KMS-11 (cell line): ENCODE measurements around the gene CCND2.

ENCODE experiments used
- H2AFZ ChIP-seq: fragments of 200-600 bp; sonication (generic); 2 replicates; pipeline ENCODE4 v1.6.1; 2016; ENCODE audit warnings: antibody characterized with exemption, mixed run types, low read depth
- H3K27ac ChIP-seq: fragments of 200-600 bp; sonication (generic); 2 replicates; pipeline ENCODE4 v1.6.1; 2016; ENCODE audit warnings: mild to moderate bottlenecking, mixed run types
- H3K27me3 ChIP-seq: fragments of 200-600 bp; sonication (generic); 2 replicates; pipeline ENCODE4 v1.6.1; 2017; ENCODE audit warnings: mild to moderate bottlenecking, low read depth, mixed run types, moderate library complexity; ENCODE audit not compliant: insufficient read depth
- H3K36me3 ChIP-seq: fragments of 200-600 bp; sonication (generic); 2 replicates; pipeline ENCODE4 v1.6.1; 2017; ENCODE audit warnings: mild to moderate bottlenecking, mixed run types; ENCODE audit not compliant: insufficient read depth
- H3K4me1 ChIP-seq: fragments of 200-600 bp; sonication (generic); 2 replicates; pipeline ENCODE4 v1.6.1; 2016; ENCODE audit warnings: mild to moderate bottlenecking, low read depth, mixed run types; ENCODE audit not compliant: poor library complexity, severe bottlenecking
- H3K4me2 ChIP-seq: fragments of 200-600 bp; sonication (generic); 2 replicates; pipeline ENCODE4 v1.7.0; 2016; ENCODE audit warnings: mild to moderate bottlenecking, mixed run types
- H3K4me3 ChIP-seq: fragments of 200-600 bp; sonication (generic); IDR thresholded peaks from 2 replicates; pipeline ENCODE4 v1.6.1; 2017; ENCODE audit warnings: low read depth, low read length, mixed read lengths; ENCODE audit not compliant: insufficient read depth
- H3K79me2 ChIP-seq: fragments of 200-600 bp; sonication (generic); 2 replicates; pipeline ENCODE4 v1.6.1; 2016; ENCODE audit warnings: low read depth, mixed run types; ENCODE audit not compliant: insufficient read depth
- H3K9ac ChIP-seq: fragments of 200-600 bp; sonication (generic); 2 replicates; pipeline ENCODE4 v1.6.1; 2016; ENCODE audit warnings: mild to moderate bottlenecking, mixed run types
- H4K20me1 ChIP-seq: fragments of 200-600 bp; sonication (generic); 2 replicates; pipeline ENCODE4 v1.6.1; 2016; ENCODE audit warnings: mild to moderate bottlenecking, mixed run types; ENCODE audit not compliant: insufficient read depth
- CTCF ChIP-seq: fragments of 200-600 bp; sonication (generic); conservative IDR thresholded peaks from 2 replicates; pipeline ENCODE4 v1.6.1; 2017; ENCODE audit warnings: low read depth, mild to moderate bottlenecking, antibody characterized with exemption, low read length, moderate library complexity, mixed read lengths

Gene CCND2

GRCh38 chr12:4273652-4274395, at the start of gene CCND2:
TSS of gene CCND2 (plus strand) at chr12:4273762. CDS start at chr12:4274041, 279 bp downstream.
- peak within 1 kb of the TSS; percentile 99 for H3K9ac ChIP-seq
- no peak for TF ChIP-seq CTCF
- peak within 1 kb of the TSS; percentile 38; the same call in 1 of the 2 replicates for H2AFZ ChIP-seq
- H3K4me1 ChIP-seq: peaks cover 30% of the 10 kb centered on the region
- H3K27ac ChIP-seq: peak within 1 kb of the TSS; percentile 96
- H3K4me3 ChIP-seq: no peak within 1 kb of the TSS
- peaks cover 19% of the 10 kb centered on the region; the same call in 1 of the 2 replicates for H3K36me3 ChIP-seq
- H3K27me3 ChIP-seq: 0 out of 2 replicates have a peak, but pooled peaks cover 2% of the 10 kb centered on the region
- H3K4me2 ChIP-seq: peak within 1 kb of the TSS; percentile 88
- peaks cover 52% of the 10 kb centered on the region for H3K79me2 ChIP-seq
- peaks cover 22% of the 10 kb centered on the region for H4K20me1 ChIP-seq

GRCh38 chr12:4224206-4224889, 49.2 kb upstream of the CCND2 start:
- H3K79me2 ChIP-seq: no peaks in the 10 kb centered on the region
- no peak overlapping the region for H2AFZ ChIP-seq
- H3K4me3 ChIP-seq: no peak overlapping the region
- TF ChIP-seq CTCF: no peak
- no peaks in the 10 kb centered on the region for H3K27me3 ChIP-seq
- H3K36me3 ChIP-seq: no peaks in the 10 kb centered on the region
- no peak overlapping the region for H3K9ac ChIP-seq
- no peaks in the 10 kb centered on the region for H3K4me1 ChIP-seq
- H3K27ac ChIP-seq: no peak overlapping the region
- no peak overlapping the region for H3K4me2 ChIP-seq
- H4K20me1 ChIP-seq: no peaks in the 10 kb centered on the region

- H3K27me3 ChIP-seq: no peaks in the 10 kb centered on the region
- H3K79me2 ChIP-seq: no peaks in the 10 kb centered on the region
- H3K27ac ChIP-seq: no peak overlapping the region
- TF ChIP-seq CTCF: no peak
- H2AFZ ChIP-seq: no peak overlapping the region
- H3K36me3 ChIP-seq: no peaks in the 10 kb centered on the region
- no peak overlapping the region for H3K4me2 ChIP-seq
- H4K20me1 ChIP-seq: no peaks in the 10 kb centered on the region
- H3K9ac ChIP-seq: no peak overlapping the region
- H3K4me3 ChIP-seq: no peak overlapping the region
- no peaks in the 10 kb centered on the region for H3K4me1 ChIP-seq
These were observed 48.0 kb upstream of the CCND2 start for GRCh38 chr12:4225571-4225970.

- no peaks in the 10 kb centered on the region for H3K79me2 ChIP-seq
- no peak overlapping the region for H2AFZ ChIP-seq
- H3K4me3 ChIP-seq: no peak overlapping the region
- no peaks in the 10 kb centered on the region for H3K4me1 ChIP-seq
- no peaks in the 10 kb centered on the region for H3K36me3 ChIP-seq
- no peak overlapping the region for H3K4me2 ChIP-seq
- no peak for TF ChIP-seq CTCF
- no peaks in the 10 kb centered on the region for H3K27me3 ChIP-seq
- H4K20me1 ChIP-seq: no peaks in the 10 kb centered on the region
- no peak overlapping the region for H3K27ac ChIP-seq
- H3K9ac ChIP-seq: no peak overlapping the region
These were observed 46.5 kb upstream of the CCND2 start for GRCh38 chr12:4227046-4227445.
